Stimulated activated CD8-positive, alpha-beta memory T cell treated with anti-CD3 and anti-CD28 coated beads, Interleukin-2, amount 100 ng/mL, for 48 hours (primary cell): ENCODE measurements around the gene MYOM3.

Experiments used
- DNase-seq, 2 donors: peaks; one replicate each; pipeline ENCODE4 v3.0.0-alpha.2; 2020; ENCODE audit warnings: low read depth in 2 of 2

The MYOM3 gene

GRCh38 chr1:24096009-24096738 lies 15.8 kb downstream of the MYOM3 start:
- no peak for DNase-seq

GRCh38 chr1:24095140-24095859 lies 16.6 kb downstream of the MYOM3 start:
- no peak for DNase-seq

GRCh38 chr1:24094554-24094953 lies 17.4 kb downstream of the MYOM3 start:
- DNase-seq, result no peak

- no peak for DNase-seq
Observed at GRCh38 chr1:24093732-24094131, 18.2 kb downstream of the MYOM3 start.

GRCh38 chr1:24092979-24093378 lies 19.0 kb downstream of the MYOM3 start:
- DNase-seq, result no peak

GRCh38 chr1:24091971-24092482 lies 19.9 kb downstream of the MYOM3 start:
- DNase-seq, result no peak

GRCh38 chr1:24090736-24091135 lies 21.2 kb downstream of the MYOM3 start:
- DNase-seq, result no peak

- DNase-seq, result no peak
Observed at GRCh38 chr1:24089743-24090555, 22.0 kb downstream of the MYOM3 start.

- no peak for DNase-seq
Observed at GRCh38 chr1:24089027-24089742, 22.8 kb downstream of the MYOM3 start.

- DNase-seq, result no peak
Observed at GRCh38 chr1:24086466-24086865, 25.5 kb downstream of the MYOM3 start.

- DNase-seq, result no peak
Observed at GRCh38 chr1:24085546-24085945, 26.4 kb downstream of the MYOM3 start.

- no peak for DNase-seq
Observed at GRCh38 chr1:24085007-24085406, 26.9 kb downstream of the MYOM3 start.

- no peak for DNase-seq
Observed at GRCh38 chr1:24084050-24084449, 27.9 kb downstream of the MYOM3 start.

- no peak for DNase-seq
Observed at GRCh38 chr1:24082372-24082771, 29.6 kb downstream of the MYOM3 start.

- DNase-seq, result no peak
Observed at GRCh38 chr1:24081190-24081589, 30.7 kb downstream of the MYOM3 start.

GRCh38 chr1:24080131-24080530 lies 31.8 kb downstream of the MYOM3 start:
- no peak for DNase-seq

- DNase-seq, result no peak
Observed at GRCh38 chr1:24077278-24077978, 34.5 kb downstream of the MYOM3 start.

GRCh38 chr1:24075946-24076345 lies 36.0 kb downstream of the MYOM3 start:
- no peak for DNase-seq

GRCh38 chr1:24075590-24075854 lies 36.4 kb downstream of the MYOM3 start:
- no peak for DNase-seq

GRCh38 chr1:24074817-24075589 lies 36.9 kb downstream of the MYOM3 start:
- no peak for DNase-seq

GRCh38 chr1:24074196-24074595 lies 37.7 kb downstream of the MYOM3 start:
- no peak for DNase-seq
